IMR-90 (cell line): ENCODE measurements around the gene HORMAD2. TPM values are rescaled to one million over a fixed set of nuclear protein-coding genes. Genes with fewer than 3 reads are reported as not detected.

ENCODE experiments used
- ATAC-seq: fragments of 200-7000 bp; cut with Tn5 transposase; 2 replicates; pipeline ENCODE4 v1.9.1; 2020; ENCODE audit warnings: low read depth, mild to moderate bottlenecking, moderate library complexity
- BruUV-seq: library from RNA; stranded (reverse); fragments of 400-500 nt; replicated peaks from 2 replicates; lab custom pipeline; 2021; lab: Mats Ljungman, UMichigan
- CTCF ChIA-PET: fragments of 300-600 bp; formaldehyde crosslinking; extraction: SDS; loops from one replicate; lab custom pipeline; 2021; ENCODE audit warnings: antibody characterized with exemption; lab: Yijun Ruan, JAX
- POLR2A ChIA-PET: fragments of 300-600 bp; sonication (Branson Sonifier 250); formaldehyde crosslinking; loops from one replicate; lab custom pipeline; 2022; ENCODE audit warnings: antibody characterized with exemption; ENCODE audit not compliant: unreplicated experiment; lab: Charles Lee
- DNase-seq: peaks from one replicate; pipeline ENCODE4 v3.0.0; 2013
- H2AFZ ChIP-seq: replicated peaks from 2 replicates; pipeline ENCODE3; 2013; ENCODE audit warnings: low read length, mild to moderate bottlenecking; ENCODE audit not compliant: poor library complexity
- H2AK5ac ChIP-seq: 2 replicates; pipeline ENCODE4 v1.6.1; 2013; ENCODE audit warnings: low read depth, low read length, inconsistent platforms
- H2AK9ac ChIP-seq: replicated peaks from 2 replicates; pipeline ENCODE3; 2013; ENCODE audit warnings: mild to moderate bottlenecking, low read depth, low read length, moderate library complexity; ENCODE audit not compliant: poor library complexity
- H2BK120ac ChIP-seq: 2 replicates; pipeline ENCODE4 v1.6.1; 2013; ENCODE audit warnings: low read depth, low read length, inconsistent platforms
- H2BK15ac ChIP-seq: 3 replicates; pipeline ENCODE4 v1.6.1; 2013; ENCODE audit warnings: low read depth, low read length, inconsistent platforms
- H2BK20ac ChIP-seq: 2 replicates; pipeline ENCODE4 v1.6.1; 2013; ENCODE audit warnings: low read depth, mild to moderate bottlenecking, inconsistent platforms, low read length, moderate library complexity
- H2BK5ac ChIP-seq: 2 replicates; pipeline ENCODE4 v1.6.1; 2013; ENCODE audit warnings: mild to moderate bottlenecking, low read depth, low read length, inconsistent platforms; ENCODE audit not compliant: poor library complexity, severe bottlenecking
- H3K14ac ChIP-seq: replicated peaks from 2 replicates; pipeline ENCODE4 v1.6.1; 2013; ENCODE audit warnings: low read depth, low read length, inconsistent platforms
- H3K18ac ChIP-seq: 2 replicates; pipeline ENCODE4 v1.6.1; 2013; ENCODE audit warnings: low read depth, low read length, control low read depth
- H3K23ac ChIP-seq: 2 replicates; pipeline ENCODE4 v1.6.1; 2013; ENCODE audit warnings: low read depth, low read length, inconsistent platforms
- H3K27ac ChIP-seq: 2 replicates; pipeline ENCODE4 v1.5.1; 2013; ENCODE audit warnings: mild to moderate bottlenecking, control low read depth, low read length; ENCODE audit not compliant: insufficient read depth
- H3K27me3 ChIP-seq: 2 replicates; pipeline ENCODE4 v1.6.1; 2013; ENCODE audit warnings: low read length; ENCODE audit not compliant: control insufficient read depth, insufficient read depth
- H3K36me3 ChIP-seq: 2 replicates; pipeline ENCODE4 v1.6.1; 2013; ENCODE audit warnings: low read length, mixed read lengths; ENCODE audit not compliant: control insufficient read depth, insufficient read depth
- H3K4ac ChIP-seq: 2 replicates; pipeline ENCODE4 v1.6.1; 2013; ENCODE audit warnings: low read depth, low read length, inconsistent platforms
- H3K4me1 ChIP-seq: 2 replicates; pipeline ENCODE4 v1.6.1; 2013; ENCODE audit warnings: low read length, mixed read lengths; ENCODE audit not compliant: control insufficient read depth, insufficient read depth
- H3K4me2 ChIP-seq: 2 replicates; pipeline ENCODE4 v1.6.1; 2013; ENCODE audit warnings: low read depth, mild to moderate bottlenecking, control low read depth, low read length, moderate library complexity
- H3K4me3 ChIP-seq: 2 replicates; pipeline ENCODE4 v1.5.1; 2013; ENCODE audit warnings: low read depth, mild to moderate bottlenecking, control low read depth, low read length, moderate library complexity; ENCODE audit not compliant: insufficient read depth
- H3K56ac ChIP-seq: 2 replicates; pipeline ENCODE4 v1.6.1; 2013; ENCODE audit warnings: low read length, inconsistent platforms; ENCODE audit not compliant: insufficient read depth; ENCODE audit errors: extremely low read depth
- H3K79me1 ChIP-seq, 2 experiments: 2 replicates each; pipeline ENCODE4 v1.6.1; 2013; ENCODE audit warnings: low read length in 2 of 2, inconsistent platforms in 1 of 2, low read depth in 1 of 2
- H3K9ac ChIP-seq: 2 replicates; pipeline ENCODE4 v1.6.1; 2013; ENCODE audit warnings: low read depth, low read length, control low read depth
- H3K9me1 ChIP-seq: 2 replicates; pipeline ENCODE4 v1.6.1; 2013; ENCODE audit warnings: low read length, inconsistent platforms; ENCODE audit not compliant: insufficient read depth
- H3K9me3 ChIP-seq: 2 replicates; pipeline ENCODE4 v1.6.1; 2013; ENCODE audit warnings: low read length; ENCODE audit not compliant: control insufficient read depth, insufficient read depth
- H4K20me1 ChIP-seq: 2 replicates; pipeline ENCODE4 v1.6.1; 2013; ENCODE audit warnings: low read length, inconsistent platforms; ENCODE audit not compliant: insufficient read depth
- H4K5ac ChIP-seq: 2 replicates; pipeline ENCODE4 v1.6.1; 2013; ENCODE audit warnings: mild to moderate bottlenecking, low read depth, low read length, control low read depth
- H4K8ac ChIP-seq, 2 experiments: 2 replicates each; pipeline ENCODE4 v1.6.1; 2013; ENCODE audit warnings: low read depth in 2 of 2, low read length in 2 of 2, control low read depth in 1 of 2, inconsistent platforms in 1 of 2
- H4K91ac ChIP-seq: 2 replicates; pipeline ENCODE4 v1.6.1; 2013; ENCODE audit warnings: low read depth, low read length, inconsistent platforms; ENCODE audit not compliant: insufficient read depth
- BHLHE40 ChIP-seq: fragments of 150-350 bp; IDR thresholded peaks from 2 replicates; pipeline ENCODE4 v1.6.1; 2016; ENCODE audit warnings: mild to moderate bottlenecking, low read depth, low read length
- CHD1 ChIP-seq: IDR thresholded peaks from 2 replicates; pipeline ENCODE4 v1.6.1; 2012; ENCODE audit warnings: low read depth, low read length, improper control_type of control experiment
- FOS ChIP-seq: fragments of 150-350 bp; IDR thresholded peaks from 2 replicates; pipeline ENCODE4 v1.6.1; 2016; ENCODE audit warnings: low read depth, low read length
- MAFK ChIP-seq: IDR thresholded peaks from 2 replicates; pipeline ENCODE4 v1.6.1; 2012; ENCODE audit warnings: low read depth, low read length, improper control_type of control experiment
- MAZ ChIP-seq: IDR thresholded peaks from 2 replicates; pipeline ENCODE4 v1.6.1; 2012; ENCODE audit warnings: low read depth, mild to moderate bottlenecking, low read length, improper control_type of control experiment, moderate library complexity, borderline replicate concordance
- MXI1 ChIP-seq: IDR thresholded peaks from 2 replicates; pipeline ENCODE4 v1.6.1; 2012; ENCODE audit warnings: low read depth, mild to moderate bottlenecking, low read length, moderate library complexity, borderline replicate concordance
- NFE2L2 ChIP-seq: fragments of 150-350 bp; IDR thresholded peaks from 2 replicates; pipeline ENCODE4 v1.6.1; 2016; ENCODE audit warnings: low read depth, mild to moderate bottlenecking, low read length
- RAD21 ChIP-seq: IDR thresholded peaks from 2 replicates; pipeline ENCODE4 v1.6.1; 2012; ENCODE audit warnings: low read length, improper control_type of control experiment
- RCOR1 ChIP-seq: IDR thresholded peaks from 2 replicates; pipeline ENCODE4 v1.6.1; 2012; ENCODE audit warnings: mild to moderate bottlenecking, low read length, improper control_type of control experiment; ENCODE audit not compliant: insufficient replicate concordance
- RFX5 ChIP-seq: IDR thresholded peaks from 2 replicates; pipeline ENCODE4 v1.8.0; 2012; ENCODE audit warnings: low read depth, mild to moderate bottlenecking, low read length, moderate library complexity
- SMC3 ChIP-seq: fragments of 150-350 bp; IDR thresholded peaks from 2 replicates; pipeline ENCODE4 v1.6.1; 2016; ENCODE audit warnings: low read depth, mild to moderate bottlenecking, antibody characterized with exemption, low read length, moderate library complexity
- USF2 ChIP-seq: fragments of 150-350 bp; IDR thresholded peaks from 2 replicates; pipeline ENCODE4 v1.6.1; 2017; ENCODE audit warnings: mild to moderate bottlenecking, antibody characterized with exemption, low read length, low read depth
- WGBS, 2 experiments: methylation state at CpG; one replicate each; pipeline versions ENCODE4 v1.1.5 to v1.1.7; 2013; ENCODE audit warnings: missing lambda C conversion rate in 2 of 2; ENCODE audit not compliant: insufficient read length in 1 of 2; ENCODE audit errors: extremely low coverage in 2 of 2; 5-methylcytosine and 5-hydroxymethylcytosine counted together
- dilution Hi-C: fragments of 300-500 bp; cut with HindIII; formaldehyde crosslinking; loops from one replicate; pipeline ENCODE4 v1.14.3; 2018; ENCODE audit warnings: low sequenced_read_pairs; ENCODE audit not compliant: unreplicated experiment
- in situ Hi-C: fragments of 300-500 bp; cut with MboI; formaldehyde crosslinking; loops from 3 replicates; pipeline ENCODE4 v1.14.3; 2019; ENCODE audit warnings: low sequenced_read_pairs, inconsistent platforms, mixed read lengths
- intact Hi-C: fragments of 100-400 bp; cut with micrococcal nuclease; formaldehyde crosslinking; loops from 2 replicates; pipeline ENCODE4 v1.10.0; 2022
- polyA plus RNA-seq, 3 experiments: library from polyadenylated mRNA; depleted of rRNA; stranded (reverse); fragments of >200 nt; gene quantifications; 2 replicates each; pipeline ENCODE4 v1.2.3, GENCODE V29; 2012; ENCODE audit warnings: low replicate concordance in 1 of 3
- total RNA-seq: library from RNA; depleted of rRNA; stranded (reverse); fragments of >200 nt; gene quantifications from 2 replicates; pipeline ENCODE4 v1.2.3, GENCODE V29; 2012
- TF ChIP-seq, protein P1 (sequence below): conservative IDR thresholded peaks from 2 replicates; pipeline ENCODE4 v1.5.1; 2012; ENCODE audit warnings: mild to moderate bottlenecking, low read depth, low read length, improper control_type of control experiment

HORMAD2 gene
- total and polyA plus RNA-seq, 2 of the 4 experiments (the other 2 are of a cell fraction), result not detected

DNA sequence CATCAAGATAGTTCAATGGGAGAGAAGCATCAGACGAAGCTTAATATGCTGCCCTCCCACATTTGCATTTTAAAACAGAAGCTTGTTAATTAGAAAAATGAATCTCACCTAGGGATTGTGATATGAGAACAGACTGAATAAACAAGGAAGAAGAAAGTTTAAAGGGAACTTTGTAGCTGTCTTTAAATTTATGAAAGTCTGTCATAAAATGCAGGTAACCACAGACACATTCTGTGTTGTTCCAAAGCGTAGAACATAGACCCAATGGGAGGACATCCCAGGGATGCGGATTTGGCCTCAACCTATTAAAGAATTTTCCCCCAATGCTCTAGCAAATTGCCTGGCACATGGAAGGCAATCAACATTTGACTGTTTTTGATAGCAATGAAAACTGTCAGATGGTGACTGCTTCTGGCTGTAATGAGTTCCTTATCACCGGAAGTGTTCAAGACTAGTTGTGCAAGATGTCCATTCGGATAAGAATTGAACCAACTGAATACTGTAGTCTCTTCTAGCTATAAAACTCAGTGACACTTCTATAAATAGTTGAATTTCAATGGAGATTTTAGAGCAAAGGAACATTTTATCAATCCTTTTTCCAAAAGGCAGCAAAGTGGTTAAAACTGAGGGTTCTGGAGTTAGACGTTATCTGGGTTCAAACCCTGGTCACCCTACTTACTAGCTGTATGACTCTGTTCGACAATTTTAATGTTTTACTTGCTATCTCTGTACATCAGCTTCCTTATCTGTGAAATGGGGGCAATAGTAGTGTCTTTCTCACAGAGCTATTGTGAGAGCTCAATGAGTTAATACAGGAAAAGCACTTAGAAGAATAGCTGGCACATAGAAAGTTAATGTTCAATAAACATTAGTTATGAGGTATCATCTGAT, 101.4 kb downstream of the HORMAD2 start:
- POLR2A ChIA-PET, result interaction anchor here (1.4 kb wide), 2 partner anchors 23 to 65 kb away, joined by 3 to 5 read pairs; partner anchors contain the start of gene LIF
- Histone ChIP-seq H3K4ac (peak overlapping the region; percentile 87), H2BK15ac (peak overlapping the region; percentile 98), H4K5ac (peak overlapping the region; percentile 41), H2BK20ac (peak overlapping the region; percentile 90), H3K4me3 (no peak overlapping the region), H3K4me2 (no peak overlapping the region), H3K18ac (peak overlapping the region; percentile 62), H2AFZ (no peak overlapping the region), H2BK5ac (peak overlapping the region; percentile 61), H3K9me1 (peaks cover 16% of the 10 kb centered on the region), H3K79me1 (peaks cover 0 to 4% of the 10 kb centered on the region in 2 experiments; a peak in 1 of 4 replicates), H2AK9ac (no peak overlapping the region), H3K27me3 (no peaks in the 10 kb centered on the region), H4K20me1 (no peaks in the 10 kb centered on the region), H3K9me3 (no peaks in the 10 kb centered on the region), H3K23ac (peak overlapping the region; percentile 83; the same call in 1 of the 2 replicates), H3K4me1 (peaks cover 19% of the 10 kb centered on the region), H3K14ac (peak overlapping the region; percentile 85), H4K8ac (peak overlapping the region; percentile 51 to 93; a peak in 2 of 4 replicates), H2AK5ac (peak overlapping the region; percentile 98), H3K27ac (no peak overlapping the region; the same call in 1 of the 2 replicates), H4K91ac (peak overlapping the region; percentile 69), H3K56ac (no peak overlapping the region), H3K36me3 (no peaks in the 10 kb centered on the region), H3K9ac (no peak overlapping the region), H2BK120ac (peak overlapping the region; percentile 98)
- no peak for TF ChIP-seq FOS
- no peak for TF ChIP-seq BHLHE40
- TF ChIP-seq, protein P1, sequence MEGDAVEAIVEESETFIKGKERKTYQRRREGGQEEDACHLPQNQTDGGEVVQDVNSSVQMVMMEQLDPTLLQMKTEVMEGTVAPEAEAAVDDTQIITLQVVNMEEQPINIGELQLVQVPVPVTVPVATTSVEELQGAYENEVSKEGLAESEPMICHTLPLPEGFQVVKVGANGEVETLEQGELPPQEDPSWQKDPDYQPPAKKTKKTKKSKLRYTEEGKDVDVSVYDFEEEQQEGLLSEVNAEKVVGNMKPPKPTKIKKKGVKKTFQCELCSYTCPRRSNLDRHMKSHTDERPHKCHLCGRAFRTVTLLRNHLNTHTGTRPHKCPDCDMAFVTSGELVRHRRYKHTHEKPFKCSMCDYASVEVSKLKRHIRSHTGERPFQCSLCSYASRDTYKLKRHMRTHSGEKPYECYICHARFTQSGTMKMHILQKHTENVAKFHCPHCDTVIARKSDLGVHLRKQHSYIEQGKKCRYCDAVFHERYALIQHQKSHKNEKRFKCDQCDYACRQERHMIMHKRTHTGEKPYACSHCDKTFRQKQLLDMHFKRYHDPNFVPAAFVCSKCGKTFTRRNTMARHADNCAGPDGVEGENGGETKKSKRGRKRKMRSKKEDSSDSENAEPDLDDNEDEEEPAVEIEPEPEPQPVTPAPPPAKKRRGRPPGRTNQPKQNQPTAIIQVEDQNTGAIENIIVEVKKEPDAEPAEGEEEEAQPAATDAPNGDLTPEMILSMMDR, result no peak
- no peak for TF ChIP-seq RFX5
- TF ChIP-seq SMC3, result no peak
- no peak for TF ChIP-seq NFE2L2
- TF ChIP-seq USF2, result no peak
- no peak for TF ChIP-seq CHD1
- TF ChIP-seq MXI1, result no peak
- no peak for TF ChIP-seq MAFK
- no peak for TF ChIP-seq MAZ
- no peak for TF ChIP-seq RCOR1
- TF ChIP-seq RAD21, result no peak
- DNase-seq, result no peak
- CTCF ChIA-PET, result interaction anchor here (0.6 to 1.2 kb wide), 4 partner anchors 17 to 79 kb away, joined by 3 to 4 read pairs (median 4); no protein-coding TSS in a partner anchor
- WGBS, 2 experiments, result no CpG with 5 or more reads among the region's 7 CpGs
- in situ Hi-C loops (no loop called here), intact Hi-C loops (no loop called here), dilution Hi-C loops (no loop called here)
- ATAC-seq, result no peak
- BruUV-seq, result no TSS peak
